Gastrocnemius medialis (tissue), 4 donors: Measurements from ENCODE around the gene FAM53C. TPM values are rescaled to one million over a fixed set of nuclear protein-coding genes. Genes with fewer than 3 reads are reported as not detected.
A peak's percentile ranks its signal among the peaks of the same experiment; 100 is the strongest.

Experiments
- ATAC-seq, 2 donors: fragments of 150-250 bp; one replicate each; pipeline ENCODE4 v1.9.1; 2016
- DNase-seq, 2 donors: peaks; one replicate each; pipeline ENCODE4 v3.0.0-alpha.2; 2019
- H3K27ac ChIP-seq, 4 donors: fragments of 200-600 bp; sonication (generic); 1 replicate in 1 of 4; 2 replicates in 3 of 4; pipeline ENCODE4 v1.5.1; 2016 to 2018; ENCODE audit warnings: mild to moderate bottlenecking in 2 of 4, moderate library complexity in 1 of 4
- H3K27me3 ChIP-seq, 3 donors: fragments of 200-600 bp; sonication (generic) in 2 of 3; 1 replicate in 1 of 3; 2 replicates in 2 of 3; pipeline versions ENCODE4 v1.5.1 to v1.6.0; 2016 to 2019; ENCODE audit warnings: mild to moderate bottlenecking in 1 of 3, moderate library complexity in 1 of 3
- H3K36me3 ChIP-seq, 2 donors: fragments of 200-600 bp; sonication (generic) in 1 of 2; one replicate each; pipeline ENCODE4 v1.5.1; 2017 to 2018
- H3K4me1 ChIP-seq, 2 donors: fragments of 200-600 bp; sonication (generic) in 1 of 2; one replicate each; pipeline ENCODE4 v1.5.1; 2016 to 2017; ENCODE audit warnings: mild to moderate bottlenecking in 2 of 2
- H3K4me3 ChIP-seq, 4 donors: fragments of 200-600 bp; sonication (generic) in 3 of 4; 1 replicate in 1 of 4; 2 replicates in 3 of 4; pipeline ENCODE4 v1.5.1; 2016 to 2019; ENCODE audit warnings: mild to moderate bottlenecking in 2 of 4
- H3K9me3 ChIP-seq, 3 donors: fragments of 200-600 bp; sonication (generic) in 2 of 3; 1 replicate in 1 of 3; 2 replicates in 2 of 3; pipeline ENCODE4 v1.5.1; 2016 to 2019
- POLR2A ChIP-seq, 2 donors: fragments of 450-650 bp; IDR thresholded peaks; one replicate each; pipeline ENCODE4 v1.6.1; 2017; ENCODE audit warnings: antibody characterized with exemption in 2 of 2, mild to moderate bottlenecking in 2 of 2, moderate library complexity in 2 of 2
- in situ Hi-C, 4 donors: fragments of 200-750 bp; cut with MboI; loops; one replicate each; pipeline versions ENCODE4 v1.15.0 to v1.8.0; 2017; ENCODE audit warnings: low sequenced_read_pairs in 4 of 4
- intact Hi-C: fragments of 100-400 bp; cut with DNase I; formaldehyde crosslinking; loops from one replicate; pipeline ENCODE4 v1.15.1; 2023; ENCODE audit warnings: low total_unique reads
- total RNA-seq, 4 donors: library from RNA; depleted of rRNA; stranded (reverse); fragments of >200 nt; gene quantifications; one replicate each; pipeline versions ENCODE4 v1.1.0 to v1.2.3, GENCODE V29; 2016
- TF ChIP-seq, protein P1 (sequence below), 5 experiments: fragments of 450-650 bp in 3 of 5; fragments of 200-600 bp in 2 of 5; sonication (generic) in 2 of 5; IDR thresholded peaks in 4 of 5; conservative IDR thresholded peaks in 1 of 5; 1 replicate in 4 of 5; 2 replicates in 1 of 5; pipeline ENCODE4 v1.5.1; 2016 to 2019; ENCODE audit warnings: antibody characterized with exemption in 5 of 5, mild to moderate bottlenecking in 3 of 5, moderate library complexity in 3 of 5

FAM53C gene
- total RNA-seq, 4 donors from 2014 or later: 35.7 to 74.7 (median 41.0) TPM

DNA sequence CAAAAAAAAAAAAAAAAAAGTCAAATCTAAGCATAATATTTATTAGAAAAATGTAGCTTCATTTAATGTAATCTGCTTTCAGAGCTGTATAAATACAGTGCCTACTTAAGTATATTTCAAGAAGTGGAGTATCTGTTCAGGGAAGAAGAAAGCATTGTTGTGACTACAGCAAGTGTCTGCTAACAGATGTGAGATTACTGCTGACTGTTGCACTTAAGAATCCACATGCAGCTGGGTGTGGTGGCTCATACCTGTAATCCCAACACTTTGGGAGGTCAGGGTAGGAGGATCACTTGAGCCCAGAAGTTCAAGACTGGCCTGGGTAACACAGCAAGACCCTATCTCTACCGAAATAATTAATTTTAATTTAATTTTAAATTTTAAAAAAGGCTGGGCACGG is 33.4 kb downstream of the FAM53C start:
- peaks cover 58 to 66% of the 10 kb centered on the region in 2 donors for H3K4me1 ChIP-seq
- DNase-seq (no peak), ATAC-seq (no peak)
- H3K4me3 ChIP-seq: no peak overlapping the region
- no peaks in the 10 kb centered on the region for H3K27me3 ChIP-seq
- in situ Hi-C loops: no loop called here
- intact Hi-C loops: no loop called here
- peaks cover 0 to 28% of the 10 kb centered on the region in 2 donors for H3K36me3 ChIP-seq
- peak overlapping the region; percentile 61 to 76 (median 74) for H3K27ac ChIP-seq
- TF ChIP-seq, protein P1, sequence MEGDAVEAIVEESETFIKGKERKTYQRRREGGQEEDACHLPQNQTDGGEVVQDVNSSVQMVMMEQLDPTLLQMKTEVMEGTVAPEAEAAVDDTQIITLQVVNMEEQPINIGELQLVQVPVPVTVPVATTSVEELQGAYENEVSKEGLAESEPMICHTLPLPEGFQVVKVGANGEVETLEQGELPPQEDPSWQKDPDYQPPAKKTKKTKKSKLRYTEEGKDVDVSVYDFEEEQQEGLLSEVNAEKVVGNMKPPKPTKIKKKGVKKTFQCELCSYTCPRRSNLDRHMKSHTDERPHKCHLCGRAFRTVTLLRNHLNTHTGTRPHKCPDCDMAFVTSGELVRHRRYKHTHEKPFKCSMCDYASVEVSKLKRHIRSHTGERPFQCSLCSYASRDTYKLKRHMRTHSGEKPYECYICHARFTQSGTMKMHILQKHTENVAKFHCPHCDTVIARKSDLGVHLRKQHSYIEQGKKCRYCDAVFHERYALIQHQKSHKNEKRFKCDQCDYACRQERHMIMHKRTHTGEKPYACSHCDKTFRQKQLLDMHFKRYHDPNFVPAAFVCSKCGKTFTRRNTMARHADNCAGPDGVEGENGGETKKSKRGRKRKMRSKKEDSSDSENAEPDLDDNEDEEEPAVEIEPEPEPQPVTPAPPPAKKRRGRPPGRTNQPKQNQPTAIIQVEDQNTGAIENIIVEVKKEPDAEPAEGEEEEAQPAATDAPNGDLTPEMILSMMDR (IDR thresholded peaks at IDR 0.05 in 4 of 5, conservative IDR thresholded peaks at IDR 0.05 in 1 of 5): no peak
- TF ChIP-seq POLR2A (IDR thresholded peaks at IDR 0.05): no peak
- no peaks in the 10 kb centered on the region for H3K9me3 ChIP-seq

DNA sequence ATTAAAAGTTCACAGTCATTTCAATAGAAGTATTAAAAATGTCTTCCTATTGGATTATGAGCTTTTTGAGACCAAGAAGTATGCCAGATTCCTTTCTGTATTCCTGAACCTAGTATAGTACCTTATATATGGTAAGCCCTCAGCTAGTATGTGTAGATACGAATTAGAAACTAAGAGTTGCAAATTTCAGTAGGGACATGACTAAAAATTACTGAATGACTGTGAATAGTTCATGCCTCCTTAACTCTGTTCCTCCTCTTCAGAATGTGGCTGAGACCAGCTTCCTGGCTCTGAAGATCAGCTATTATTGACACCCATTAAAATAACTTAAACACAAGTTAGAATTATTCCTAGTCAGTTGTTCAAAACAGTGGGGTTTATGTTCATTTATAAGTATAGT is 34.2 kb downstream of the FAM53C start:
- TF ChIP-seq, protein P1 (IDR thresholded peaks at IDR 0.05 in 4 of 5, conservative IDR thresholded peaks at IDR 0.05 in 1 of 5): no peak
- TF ChIP-seq POLR2A (IDR thresholded peaks at IDR 0.05): no peak
- Histone ChIP-seq H3K4me1 (peaks cover 50 to 58% of the 10 kb centered on the region in 2 donors), H3K36me3 (peaks cover 0 to 30% of the 10 kb centered on the region in 2 donors), H3K27ac (peak overlapping the region in 3 of 4 donors; percentile 2 to 76 (median 4)), H3K4me3 (no peak overlapping the region), H3K9me3 (no peaks in the 10 kb centered on the region), H3K27me3 (no peaks in the 10 kb centered on the region)
- ATAC-seq (no peak), DNase-seq (no peak)
- intact Hi-C loops (no loop called here), in situ Hi-C loops (no loop called here)

- ATAC-seq: no peak
- peaks cover 46 to 54% of the 10 kb centered on the region in 2 donors for H3K4me1 ChIP-seq
- in situ Hi-C loops: no loop called here
Observed at GRCh38 chr5:138372653-138373052, 34.6 kb downstream of the FAM53C start.

DNA sequence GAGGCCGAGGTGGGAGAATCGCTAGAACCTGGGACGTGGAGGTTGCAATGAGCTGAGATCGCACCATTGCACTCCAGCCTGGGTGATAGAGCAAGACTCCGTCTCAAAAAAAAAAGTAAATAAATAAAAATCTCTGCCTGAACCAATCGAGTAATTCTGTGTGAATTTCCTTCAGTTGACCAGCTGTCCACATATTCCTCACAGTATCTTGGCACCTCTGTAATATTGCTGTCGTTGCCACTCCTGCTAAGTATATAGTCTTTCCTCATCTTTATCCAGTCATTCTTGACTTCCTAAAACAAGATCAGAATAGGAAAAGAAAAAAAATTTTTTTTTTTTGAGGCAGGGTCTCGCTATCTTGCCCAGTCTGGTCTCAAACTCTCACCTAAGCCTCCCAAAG is 44.3 kb downstream of the FAM53C start:
- Histone ChIP-seq H3K27ac (peak overlapping the region in 3 of 4 donors; percentile 7 to 27 (median 21)), H3K27me3 (no peaks in the 10 kb centered on the region), H3K36me3 (peaks cover 0 to 70% of the 10 kb centered on the region in 2 donors), H3K4me1 (peaks cover 14 to 27% of the 10 kb centered on the region in 2 donors), H3K4me3 (no peak overlapping the region), H3K9me3 (no peaks in the 10 kb centered on the region)
- ATAC-seq (no peak), DNase-seq (no peak)
- in situ Hi-C loops: no loop called here
- TF ChIP-seq POLR2A (IDR thresholded peaks at IDR 0.05): no peak
- TF ChIP-seq, protein P1 (IDR thresholded peaks at IDR 0.05 in 4 of 5, conservative IDR thresholded peaks at IDR 0.05 in 1 of 5): no peak
- intact Hi-C loops: no loop called here

More at GRCh38 chr5:138372653-138373052, 34.6 kb downstream of the FAM53C start:
- Histone ChIP-seq H3K36me3 (peaks cover 0 to 34% of the 10 kb centered on the region in 2 donors), H3K27me3 (no peaks in the 10 kb centered on the region), H3K27ac (peak overlapping the region in 3 of 4 donors; percentile 2 to 76 (median 4)), H3K4me3 (no peak overlapping the region), H3K9me3 (no peaks in the 10 kb centered on the region)
- no peak for DNase-seq
- TF ChIP-seq, protein P1 (IDR thresholded peaks at IDR 0.05 in 4 of 5, conservative IDR thresholded peaks at IDR 0.05 in 1 of 5): no peak
- TF ChIP-seq POLR2A (IDR thresholded peaks at IDR 0.05): no peak
- intact Hi-C loops: no loop called here

DNA sequence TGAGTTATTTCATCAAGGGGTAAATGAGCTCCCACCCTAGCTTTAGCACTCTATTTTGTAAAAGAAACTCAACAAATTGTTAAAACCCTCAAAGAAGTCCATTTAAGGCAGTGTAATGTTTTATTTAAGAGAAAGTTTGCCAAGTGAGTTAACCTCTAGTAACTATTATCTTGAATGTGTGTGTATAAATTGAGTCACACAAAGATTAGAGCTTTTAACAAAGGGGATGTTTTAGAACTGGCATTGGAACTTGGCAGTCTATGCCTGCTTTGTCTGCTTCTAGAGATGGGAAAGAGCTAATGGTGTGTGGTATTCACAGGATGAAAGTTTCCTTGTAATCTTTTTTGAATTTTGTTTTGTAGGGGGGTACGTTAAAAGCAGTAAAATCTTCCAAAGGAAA is 47.6 kb downstream of the FAM53C start:
- no peak overlapping the region for H3K4me3 ChIP-seq
- in situ Hi-C loops: no loop called here
- ATAC-seq: no peak
- no peak for DNase-seq
- H3K9me3 ChIP-seq: no peaks in the 10 kb centered on the region
- TF ChIP-seq POLR2A (IDR thresholded peaks at IDR 0.05): no peak
- TF ChIP-seq, protein P1 (IDR thresholded peaks at IDR 0.05 in 4 of 5, conservative IDR thresholded peaks at IDR 0.05 in 1 of 5): no peak
- peaks cover 23 to 36% of the 10 kb centered on the region in 2 donors for H3K4me1 ChIP-seq
- no peaks in the 10 kb centered on the region for H3K27me3 ChIP-seq
- intact Hi-C loops: loop anchor here (5.0 kb wide), 1 partner anchor 157 kb away; the partner anchor contains the start of gene ETF1
- peaks cover 0 to 37% of the 10 kb centered on the region in 2 donors for H3K36me3 ChIP-seq
- peak overlapping the region; percentile 82 to 95 (median 90) for H3K27ac ChIP-seq
